Activated naive CD4-positive, alpha-beta T cell treated with Interleukin-2 at 50 U/mL for 16 hours (primary cell): ENCODE measurements around the gene TSHZ2.
"Not testable (repeated sequence)": the region's sequence is repeated elsewhere in the genome, so short reads cannot be mapped to it uniquely, and the experiment has no call there.

Experiments
- DNase-seq: peaks from one replicate; pipeline ENCODE4 v3.0.0-alpha.2; 2020

TSHZ2 gene

GRCh38 chr20:52965380-52965779 is 6.8 kb upstream of the TSHZ2 start:
- DNase-seq: no peak

GRCh38 chr20:52965819-52966218 is 6.3 kb upstream of the TSHZ2 start:
- no peak for DNase-seq

- not testable (repeated sequence) for DNase-seq
These were observed 5.6 kb upstream of the TSHZ2 start for GRCh38 chr20:52966543-52966942.

GRCh38 chr20:52971498-52972189 is 514 bp upstream of the TSHZ2 start:
- DNase-seq: no peak

- peak; percentile 53 for DNase-seq
These were observed 1.0 kb downstream of the TSHZ2 start for GRCh38 chr20:52972965-52973819.

GRCh38 chr20:52974179-52974594 is 2.0 kb downstream of the TSHZ2 start:
- DNase-seq: peak; percentile 42

- DNase-seq: peak; percentile 60
These were observed 3.0 kb downstream of the TSHZ2 start for GRCh38 chr20:52975029-52975732.

GRCh38 chr20:52975803-52976531 is 3.8 kb downstream of the TSHZ2 start:
- no peak for DNase-seq

- no peak for DNase-seq
These were observed 6.7 kb downstream of the TSHZ2 start for GRCh38 chr20:52978851-52979250.

GRCh38 chr20:52981051-52981450 is 8.9 kb downstream of the TSHZ2 start:
- no peak for DNase-seq

- DNase-seq: no peak
These were observed 11.7 kb downstream of the TSHZ2 start for GRCh38 chr20:52983726-52984450.

GRCh38 chr20:52984451-52984810 is 12.3 kb downstream of the TSHZ2 start:
- no peak for DNase-seq

GRCh38 chr20:52985687-52986086 is 13.5 kb downstream of the TSHZ2 start:
- no peak for DNase-seq

GRCh38 chr20:52987295-52987694 is 15.1 kb downstream of the TSHZ2 start:
- no peak for DNase-seq

- no peak for DNase-seq
These were observed 19.7 kb downstream of the TSHZ2 start for GRCh38 chr20:52991830-52992229.

- no peak for DNase-seq
These were observed 20.5 kb downstream of the TSHZ2 start for GRCh38 chr20:52992632-52993031.

- DNase-seq: no peak
These were observed 20.9 kb downstream of the TSHZ2 start for GRCh38 chr20:52993076-52993475.

GRCh38 chr20:52994184-52994970 is 22.2 kb downstream of the TSHZ2 start:
- DNase-seq: no peak

- DNase-seq: no peak
These were observed 24.0 kb downstream of the TSHZ2 start for GRCh38 chr20:52996130-52996529.

GRCh38 chr20:52996658-52997057 is 24.5 kb downstream of the TSHZ2 start:
- no peak for DNase-seq

GRCh38 chr20:52998268-52998667 is 26.1 kb downstream of the TSHZ2 start:
- no peak for DNase-seq
